MG63 (cell line): Measurements from ENCODE around the gene GATAD2A. TPM values are rescaled to one million over a fixed set of nuclear protein-coding genes. Genes with fewer than 3 reads are reported as not detected.
A peak's percentile ranks its signal among the peaks of the same experiment; 100 is the strongest.

Experiments
- DNase-seq: peaks from one replicate; pipeline ENCODE4 v3.0.0-alpha.2; 2020
- H3K27me3 ChIP-seq: fragments of 250-450 bp; sonication (Bioruptor Pico); 2 replicates; pipeline ENCODE4 v1.5.1; 2020; ENCODE audit warnings: mild to moderate bottlenecking, moderate library complexity
- H3K36me3 ChIP-seq: fragments of 250-450 bp; sonication (Bioruptor Pico); 2 replicates; pipeline ENCODE4 v1.5.1; 2020; ENCODE audit warnings: mild to moderate bottlenecking, moderate library complexity
- H3K4me3 ChIP-seq: fragments of 250-450 bp; sonication (Bioruptor Pico); 2 replicates; pipeline ENCODE4 v1.5.1; 2020; ENCODE audit warnings: mild to moderate bottlenecking, moderate library complexity
- H3K9me3 ChIP-seq: fragments of 250-450 bp; sonication (Bioruptor Pico); 2 replicates; pipeline ENCODE4 v1.5.1; 2020; ENCODE audit warnings: mild to moderate bottlenecking, moderate library complexity
- total RNA-seq: library from RNA; depleted of rRNA; stranded (reverse); fragments of >200 nt; shearing (Covaris generic); gene quantifications from 2 replicates; pipeline ENCODE4 v1.2.3, GENCODE V29; 2014; ENCODE audit warnings: low replicate concordance

GATAD2A gene
- total RNA-seq, 1 experiment from 2014 or later = 69.1 TPM

- DNase-seq = no peak
- Histone ChIP-seq H3K4me3 (no peak overlapping the region), H3K27me3 (no peaks in the 10 kb centered on the region), H3K9me3 (no peaks in the 10 kb centered on the region), H3K36me3 (no peaks in the 10 kb centered on the region; the same call in none of the 2 replicates)
These were observed 139.6 kb downstream of the GATAD2A start for GRCh38 chr19:19544954-19545591.

GRCh38 chr19:19545707-19546106 is 140.2 kb downstream of the GATAD2A start:
- no peak overlapping the region for H3K4me3 ChIP-seq
- DNase-seq = no peak
- H3K27me3 ChIP-seq = no peaks in the 10 kb centered on the region
- H3K9me3 ChIP-seq = no peaks in the 10 kb centered on the region
- H3K36me3 ChIP-seq = no peaks in the 10 kb centered on the region; the same call in none of the 2 replicates

GRCh38 chr19:19546751-19547162 is 141.3 kb downstream of the GATAD2A start:
- Histone ChIP-seq H3K27me3 (no peaks in the 10 kb centered on the region), H3K9me3 (0 out of 2 replicates have a peak, but pooled peaks cover 2% of the 10 kb centered on the region), H3K36me3 (no peaks in the 10 kb centered on the region; the same call in none of the 2 replicates), H3K4me3 (no peak overlapping the region)
- no peak for DNase-seq

GRCh38 chr19:19547674-19548336 is 142.3 kb downstream of the GATAD2A start:
- no peak for DNase-seq
- Histone ChIP-seq H3K4me3 (no peak overlapping the region), H3K36me3 (no peaks in the 10 kb centered on the region; the same call in none of the 2 replicates), H3K27me3 (no peaks in the 10 kb centered on the region), H3K9me3 (0 out of 2 replicates have a peak, but pooled peaks cover 2% of the 10 kb centered on the region)

- DNase-seq = no peak
- Histone ChIP-seq H3K27me3 (no peaks in the 10 kb centered on the region), H3K4me3 (no peak overlapping the region)
These were observed 143.7 kb downstream of the GATAD2A start for GRCh38 chr19:19548915-19549759.

GRCh38 chr19:19549804-19550464 is 144.5 kb downstream of the GATAD2A start:
- H3K36me3 ChIP-seq = no peaks in the 10 kb centered on the region
- 0 out of 2 replicates have a peak, but pooled peaks cover 2% of the 10 kb centered on the region for H3K9me3 ChIP-seq
- H3K4me3 ChIP-seq = no peak overlapping the region
- DNase-seq = no peak
- no peaks in the 10 kb centered on the region for H3K27me3 ChIP-seq

More at GRCh38 chr19:19548915-19549759, 143.7 kb downstream of the GATAD2A start:
- Histone ChIP-seq H3K36me3 (no peaks in the 10 kb centered on the region; the same call in none of the 2 replicates), H3K9me3 (0 out of 2 replicates have a peak, but pooled peaks cover 2% of the 10 kb centered on the region)

- DNase-seq = no peak
- no peaks in the 10 kb centered on the region for H3K36me3 ChIP-seq
- no peak overlapping the region for H3K4me3 ChIP-seq
- no peaks in the 10 kb centered on the region for H3K27me3 ChIP-seq
- H3K9me3 ChIP-seq = 0 out of 2 replicates have a peak, but pooled peaks cover 2% of the 10 kb centered on the region
These were observed 145.0 kb downstream of the GATAD2A start for GRCh38 chr19:19550485-19550929.

GRCh38 chr19:19550972-19551852 is 145.7 kb downstream of the GATAD2A start:
- no peaks in the 10 kb centered on the region for H3K36me3 ChIP-seq
- no peak for DNase-seq
- no peak overlapping the region for H3K4me3 ChIP-seq
- H3K27me3 ChIP-seq = no peaks in the 10 kb centered on the region
- 0 out of 2 replicates have a peak, but pooled peaks cover 2% of the 10 kb centered on the region for H3K9me3 ChIP-seq

GRCh38 chr19:19551853-19552192 is 146.3 kb downstream of the GATAD2A start:
- Histone ChIP-seq H3K4me3 (no peak overlapping the region), H3K36me3 (no peaks in the 10 kb centered on the region), H3K27me3 (no peaks in the 10 kb centered on the region), H3K9me3 (0 out of 2 replicates have a peak, but pooled peaks cover 2% of the 10 kb centered on the region)
- no peak for DNase-seq

- peak; percentile 54 for DNase-seq
- Histone ChIP-seq H3K27me3 (no peaks in the 10 kb centered on the region), H3K4me3 (no peak overlapping the region), H3K9me3 (0 out of 2 replicates have a peak, but pooled peaks cover 2% of the 10 kb centered on the region), H3K36me3 (no peaks in the 10 kb centered on the region)
These were observed 147.3 kb downstream of the GATAD2A start for GRCh38 chr19:19552798-19553197.

GRCh38 chr19:19553670-19554069 is 148.2 kb downstream of the GATAD2A start:
- 0 out of 2 replicates have a peak, but pooled peaks cover 2% of the 10 kb centered on the region for H3K9me3 ChIP-seq
- no peak overlapping the region for H3K4me3 ChIP-seq
- H3K27me3 ChIP-seq = no peaks in the 10 kb centered on the region
- DNase-seq = no peak
- H3K36me3 ChIP-seq = no peaks in the 10 kb centered on the region

GRCh38 chr19:19554074-19555023 is 148.9 kb downstream of the GATAD2A start:
- Histone ChIP-seq H3K4me3 (no peak overlapping the region), H3K36me3 (no peaks in the 10 kb centered on the region)
- peak; percentile 57 for DNase-seq

GRCh38 chr19:19558055-19558454 is 152.6 kb downstream of the GATAD2A start:
- DNase-seq = no peak
- Histone ChIP-seq H3K4me3 (no peak overlapping the region), H3K27me3 (no peaks in the 10 kb centered on the region), H3K9me3 (no peaks in the 10 kb centered on the region), H3K36me3 (no peaks in the 10 kb centered on the region)

More at GRCh38 chr19:19554074-19555023, 148.9 kb downstream of the GATAD2A start:
- Histone ChIP-seq H3K9me3 (0 out of 2 replicates have a peak, but pooled peaks cover 2% of the 10 kb centered on the region), H3K27me3 (no peaks in the 10 kb centered on the region)
